ENCODE data around the gene WNK2.
"Not testable (repeated sequence)": the region's sequence is repeated elsewhere in the genome, so short reads cannot be mapped to it uniquely, and the experiment has no call there.

Gene WNK2

GRCh38 chr9:93353413-93354310 is 169.7 kb downstream of the WNK2 start:
- not testable (repeated sequence) for DNase-seq

DNA sequence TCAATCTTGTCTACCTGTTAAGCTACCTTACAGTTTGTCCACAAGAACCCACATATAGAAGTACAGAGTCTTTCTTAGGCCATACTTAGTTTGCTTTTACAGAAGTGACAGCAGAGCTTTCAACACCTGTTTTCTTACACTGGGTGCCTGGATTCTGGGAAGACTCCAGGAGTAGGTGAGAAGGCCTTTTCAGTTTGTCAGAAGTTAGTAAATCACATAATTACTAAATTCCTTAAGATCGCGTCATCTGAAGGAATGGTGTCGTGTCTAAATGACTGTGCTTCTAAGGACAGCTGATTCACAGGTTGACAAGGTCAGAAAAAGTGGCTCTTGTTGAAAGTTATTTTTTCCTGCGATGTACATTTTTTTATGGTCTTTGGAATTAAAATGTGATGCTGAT is 170.5 kb downstream of the WNK2 start:
- no peak for DNase-seq

DNA sequence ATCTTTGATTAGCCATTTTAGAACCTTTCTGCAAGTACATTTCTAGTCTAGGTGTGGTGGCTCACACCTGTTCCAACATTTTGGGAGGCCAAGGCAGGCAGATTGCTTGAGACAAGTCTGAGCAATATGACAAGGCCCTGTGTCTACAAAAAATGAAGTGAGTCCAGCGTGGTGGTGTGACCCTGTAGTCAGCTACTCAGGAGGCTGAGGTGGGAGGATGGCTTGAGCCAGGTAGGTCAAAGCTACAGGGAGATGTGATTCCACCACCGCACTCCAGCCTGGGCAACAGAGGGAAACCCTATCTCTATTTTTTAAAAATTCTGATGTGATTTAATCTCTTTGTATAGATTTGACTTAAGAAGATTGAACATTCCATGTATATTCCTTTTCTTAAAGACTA is 171.9 kb downstream of the WNK2 start:
- DNase-seq: no peak

- no peak for DNase-seq
Measured at GRCh38 chr9:93357649-93358048, 173.7 kb downstream of the WNK2 start.

GRCh38 chr9:93359907-93360306 is 176.0 kb downstream of the WNK2 start:
- DNase-seq: not testable (repeated sequence)

GRCh38 chr9:93361995-93362394 is 178.1 kb downstream of the WNK2 start:
- DNase-seq: no peak

GRCh38 chr9:93364734-93365426 is 180.9 kb downstream of the WNK2 start:
- no peak for DNase-seq

GRCh38 chr9:93365427-93366118 is 181.6 kb downstream of the WNK2 start:
- no peak for DNase-seq

DNA sequence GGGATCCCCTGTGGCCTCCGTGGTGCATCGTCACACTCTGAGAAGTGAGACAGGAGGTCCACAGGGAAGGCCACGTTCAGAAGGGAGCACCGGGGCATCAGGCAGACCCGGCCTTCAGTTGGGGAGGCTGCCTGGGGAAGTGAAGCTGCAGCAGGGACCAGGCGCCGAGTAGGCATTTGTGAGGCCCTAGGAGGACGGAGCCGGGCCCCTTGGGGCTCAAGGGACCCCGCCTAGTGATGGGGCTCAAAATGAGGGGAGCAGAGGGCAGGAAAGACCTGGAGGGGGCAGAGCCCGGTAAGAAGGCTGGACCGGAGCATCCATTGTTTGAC is 182.1 kb downstream of the WNK2 start:
- no peak for DNase-seq

GRCh38 chr9:93366486-93366885 is 182.5 kb downstream of the WNK2 start:
- not testable (repeated sequence) for DNase-seq

GRCh38 chr9:93368437-93368836 is 184.5 kb downstream of the WNK2 start:
- DNase-seq: no peak

DNA sequence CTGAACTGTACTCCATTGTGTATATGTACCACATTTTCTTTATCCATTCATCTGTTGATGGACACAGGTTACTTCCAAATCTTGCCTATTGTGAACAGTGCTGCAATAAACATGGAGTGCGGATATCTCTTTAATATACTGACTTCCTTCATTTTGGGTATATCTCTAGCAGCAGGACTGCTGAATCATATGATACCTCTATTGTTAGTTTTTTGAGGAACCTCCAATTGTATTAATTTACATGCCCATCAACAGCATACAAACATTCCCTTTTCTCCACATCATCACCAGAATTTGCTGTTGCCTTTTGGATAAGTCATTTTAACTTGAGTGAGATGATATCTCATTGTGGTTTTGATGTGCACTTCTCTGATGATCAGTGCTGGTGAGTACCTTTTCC is 185.7 kb downstream of the WNK2 start:
- DNase-seq: no peak

All from NCI-H2227 treated with DMSO at 0.1 percent for 48 hours (cell line).